Measurements from ENCODE around the gene RWDD1. TPM values are rescaled to one million over a fixed set of nuclear protein-coding genes. Genes with fewer than 3 reads are reported as not detected.
A peak's percentile ranks its signal among the peaks of the same experiment; 100 is the strongest.
"Not testable (repeated sequence)": the region's sequence is repeated elsewhere in the genome, so short reads cannot be mapped to it uniquely, and the experiment has no call there.

Gene RWDD1
- total RNA-seq, 1 experiment from 2014 or later = 9.1 TPM

DNA sequence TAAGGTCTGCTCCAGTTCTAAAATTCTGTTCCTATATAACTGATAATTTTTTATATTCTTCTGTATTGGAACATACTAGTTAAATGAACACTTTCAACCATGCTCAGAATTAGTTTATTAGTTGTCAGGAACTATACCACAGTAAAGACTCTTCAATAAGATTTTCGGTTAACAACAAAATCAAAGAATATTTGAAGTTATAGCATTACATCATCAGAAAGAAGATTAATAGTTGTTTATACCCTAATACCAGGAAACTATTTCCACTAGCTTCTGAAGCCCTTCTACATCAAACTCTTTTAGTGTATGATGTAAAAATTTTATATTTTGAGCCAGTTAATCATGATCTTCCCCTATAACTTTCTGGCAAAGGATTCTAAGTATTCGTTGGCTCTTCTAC is 11.2 kb upstream of the RWDD1 start:
- no peak for DNase-seq (ENCODE audit: low spot score)

DNA sequence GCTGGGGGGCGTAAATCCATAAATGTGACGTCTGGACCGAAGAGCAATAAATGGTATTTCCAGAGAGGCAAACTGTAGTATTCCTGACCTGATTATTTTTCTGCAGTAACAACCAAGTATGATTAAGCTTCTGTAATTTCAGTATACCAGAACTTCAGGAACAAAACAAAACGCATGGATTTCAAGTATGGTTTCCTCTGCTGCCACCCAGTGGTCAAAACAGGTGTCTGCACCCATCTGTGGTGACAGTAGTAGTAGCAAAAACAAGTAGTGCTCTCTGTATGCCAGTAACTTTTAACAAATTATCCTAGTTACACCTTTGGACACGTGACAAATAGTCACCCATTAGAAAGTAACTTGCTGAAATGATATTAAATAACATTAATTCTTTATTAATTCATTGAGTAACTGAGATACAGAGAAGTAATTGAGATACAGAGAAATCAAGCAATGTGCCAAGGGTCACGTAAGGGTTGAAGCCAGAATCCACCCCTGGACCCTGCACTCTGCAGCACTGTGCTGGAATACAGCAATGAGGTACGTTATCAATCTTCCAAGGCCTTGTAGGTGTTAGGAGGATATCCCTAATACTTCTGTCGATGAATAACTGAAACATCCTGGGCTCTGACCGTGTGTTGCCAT is 9.8 kb upstream of the RWDD1 start:
- DNase-seq (ENCODE audit: low spot score) = peak; percentile 81

DNA sequence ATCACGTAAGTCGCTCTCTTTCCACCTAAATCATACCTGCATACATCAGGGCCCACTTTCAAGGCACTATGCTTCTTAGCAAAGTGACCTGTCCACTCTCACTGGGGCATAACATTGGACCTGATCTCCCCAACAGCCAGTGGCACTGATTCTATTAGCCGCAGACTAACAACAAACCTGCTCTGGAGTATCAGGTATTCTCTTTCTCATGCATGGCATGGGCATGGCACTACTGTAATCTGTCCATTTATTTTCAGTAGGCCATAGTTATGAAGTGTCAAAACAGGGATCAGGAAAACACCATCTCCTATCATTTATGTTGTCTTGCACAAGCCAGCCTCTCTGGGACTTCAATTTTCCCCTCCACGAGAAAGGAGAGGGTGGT is 9.3 kb upstream of the RWDD1 start:
- no peak for DNase-seq (ENCODE audit: low spot score)

DNA sequence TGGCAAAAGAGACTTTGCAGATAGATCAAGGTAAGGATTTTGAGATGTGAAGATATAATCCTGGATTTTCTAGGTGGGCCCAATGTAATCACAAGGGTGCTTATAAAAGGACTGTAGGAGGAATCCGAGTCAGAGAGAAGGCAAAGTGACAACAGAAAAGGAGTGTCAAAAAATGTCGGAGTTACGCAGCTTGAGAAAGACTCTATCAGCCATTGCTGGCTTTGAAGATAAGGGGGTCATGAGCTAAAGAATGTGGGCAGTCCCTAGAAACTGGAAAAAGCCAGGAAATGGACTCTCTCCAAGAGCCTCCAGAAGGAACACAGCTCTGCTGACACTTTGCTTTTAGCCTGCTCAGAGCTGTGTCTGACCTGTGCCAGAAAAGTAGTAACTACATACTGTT is 8.7 kb upstream of the RWDD1 start:
- DNase-seq (ENCODE audit: low spot score) = no peak

DNA sequence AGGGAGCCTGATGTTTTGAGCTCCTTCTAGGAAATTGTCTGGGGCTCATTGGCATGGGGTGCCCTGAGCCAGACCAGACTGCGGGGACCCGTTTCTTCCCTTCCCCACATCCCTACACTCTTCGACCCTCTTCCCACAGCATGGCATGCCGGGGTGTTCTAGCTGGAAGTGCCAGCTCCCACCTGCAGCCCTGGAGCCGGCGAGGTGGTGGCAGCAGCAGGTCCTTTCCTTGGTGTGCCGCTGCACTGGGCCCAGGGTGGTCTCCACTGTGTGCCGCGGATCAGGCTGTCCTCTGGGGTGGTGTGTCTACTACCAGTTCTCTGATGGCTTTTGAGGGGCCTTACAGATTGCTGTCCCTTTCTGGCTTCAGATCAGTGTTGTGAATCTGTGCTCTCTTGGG is 7.5 kb upstream of the RWDD1 start:
- DNase-seq (ENCODE audit: low spot score) = no peak

DNA sequence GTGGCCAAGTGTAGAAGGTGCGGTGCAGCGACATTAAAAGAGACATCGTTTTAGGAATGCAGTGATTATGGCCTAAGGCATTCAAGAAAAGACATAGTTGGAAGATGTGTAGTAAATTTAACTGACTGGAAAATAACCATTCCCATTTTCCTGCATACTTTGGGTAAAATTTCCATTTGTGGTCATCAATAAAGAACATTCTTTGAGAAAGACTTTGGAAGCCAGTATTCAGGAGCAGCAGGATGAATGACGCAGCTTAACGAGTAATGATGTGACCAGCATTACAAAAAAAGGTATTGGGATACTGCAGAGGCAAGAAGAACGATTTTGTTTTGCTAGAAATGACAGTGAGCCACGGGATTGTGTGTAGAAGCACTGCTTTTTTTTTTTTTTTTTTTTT is 7.0 kb upstream of the RWDD1 start:
- no peak for DNase-seq (ENCODE audit: low spot score)

DNA sequence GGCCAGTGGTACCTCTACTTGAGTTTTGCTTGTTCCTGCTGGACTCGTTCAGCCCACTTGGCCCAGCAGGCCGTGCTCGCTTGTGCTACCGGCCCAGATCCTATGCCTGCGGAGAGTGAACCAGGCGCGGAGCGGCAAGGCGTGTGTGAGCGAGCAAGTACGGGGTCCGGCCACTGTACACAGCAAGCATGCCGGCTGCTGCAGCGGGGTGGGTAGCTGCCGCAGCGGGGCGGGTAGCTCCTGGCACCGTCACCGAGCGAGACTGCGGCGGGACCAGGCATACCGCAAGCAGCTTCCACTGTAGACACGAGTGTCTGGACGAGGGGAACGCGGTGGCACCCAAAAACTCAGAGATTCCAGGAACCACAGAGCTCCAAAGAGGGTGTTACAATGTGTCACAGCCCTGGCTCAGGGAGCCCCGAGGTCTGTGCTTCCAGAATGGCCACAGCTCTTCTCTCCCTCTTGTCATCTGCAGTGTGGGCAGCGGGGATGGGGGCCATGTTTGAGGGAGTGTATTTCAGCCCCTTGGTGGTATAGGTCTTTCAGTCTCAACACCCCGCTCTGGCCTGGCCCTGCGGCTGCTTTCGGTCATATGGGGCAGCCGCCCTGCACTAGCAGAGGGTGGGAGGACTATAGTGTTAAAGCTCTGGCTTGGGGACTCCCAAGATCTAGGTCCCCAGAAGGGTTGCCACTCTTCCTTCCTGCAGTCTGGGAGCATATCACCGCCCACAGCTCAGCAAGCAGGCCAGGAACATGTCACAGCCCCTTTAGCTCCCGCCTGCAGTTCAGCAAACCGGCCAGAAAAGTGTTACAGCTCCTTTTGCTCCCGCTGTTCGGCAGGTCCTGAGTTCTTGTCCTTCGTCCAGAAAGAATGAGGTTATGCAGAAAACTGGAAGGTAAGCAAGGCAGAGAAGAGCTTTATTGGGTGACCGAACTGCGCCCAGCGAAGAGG is 6.1 kb upstream of the RWDD1 start:
- no peak for DNase-seq (ENCODE audit: low spot score)

DNA sequence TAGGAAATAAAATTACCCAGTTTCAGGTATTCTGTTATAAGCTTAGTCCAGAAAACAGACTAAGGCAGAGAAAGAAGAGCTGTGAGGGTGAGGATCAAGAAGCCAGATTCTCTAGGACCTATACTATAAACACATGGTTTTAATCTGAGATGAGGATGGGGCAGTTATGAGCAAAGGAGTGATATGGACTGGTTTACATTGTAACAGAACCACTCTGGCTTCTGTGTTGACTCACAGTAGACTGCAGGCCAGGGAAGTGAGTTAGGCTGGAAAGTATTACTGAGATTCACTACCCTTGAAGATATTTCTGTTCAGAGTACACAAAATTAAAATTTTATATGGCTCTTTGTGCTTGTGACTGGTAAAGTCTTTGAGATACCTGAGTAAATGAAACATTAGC is 3.2 kb upstream of the RWDD1 start:
- no peak for DNase-seq (ENCODE audit: low spot score)

DNA sequence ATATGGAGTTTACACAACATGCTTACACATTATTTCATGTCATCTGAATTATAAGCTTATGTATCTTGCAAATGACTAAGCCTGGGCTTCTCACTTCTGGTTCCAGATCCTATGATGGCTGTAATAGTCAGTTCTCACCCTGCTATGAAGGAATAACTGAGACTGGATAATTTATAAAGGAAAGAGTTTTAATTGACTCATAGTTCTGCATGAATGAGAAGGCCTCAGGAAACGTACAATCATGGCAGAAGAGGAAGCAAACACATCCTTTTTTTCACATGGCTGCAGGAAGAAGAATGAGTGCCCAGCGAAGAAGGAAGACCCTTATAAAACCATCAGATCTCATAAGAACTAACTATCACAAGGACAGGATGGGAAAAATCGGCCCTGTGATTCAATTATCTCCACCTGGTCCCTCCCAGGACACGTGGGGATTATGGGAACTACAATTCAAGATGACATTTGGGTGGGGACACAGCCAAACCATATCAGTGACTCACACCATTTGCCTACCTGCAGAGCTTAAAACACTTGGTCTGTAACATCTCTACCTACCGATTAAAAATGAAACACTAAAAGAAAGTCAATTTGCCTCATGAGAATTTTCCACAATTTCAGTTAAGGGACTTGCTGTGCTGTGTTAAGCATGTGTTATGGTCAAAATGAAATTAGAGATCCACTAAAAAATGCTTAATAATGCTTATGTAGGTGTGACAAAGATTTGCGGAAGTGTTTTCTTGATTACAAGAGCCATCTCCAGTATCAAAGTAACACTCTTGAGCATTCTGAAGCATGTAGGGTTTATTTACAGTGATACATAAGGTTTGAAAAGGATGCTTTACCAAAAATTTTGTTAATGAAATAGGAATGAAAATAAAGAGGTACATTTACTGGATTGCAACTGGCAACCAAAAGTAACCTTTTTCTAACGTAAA is 2.2 kb upstream of the RWDD1 start:
- no peak for DNase-seq (ENCODE audit: low spot score)

DNA sequence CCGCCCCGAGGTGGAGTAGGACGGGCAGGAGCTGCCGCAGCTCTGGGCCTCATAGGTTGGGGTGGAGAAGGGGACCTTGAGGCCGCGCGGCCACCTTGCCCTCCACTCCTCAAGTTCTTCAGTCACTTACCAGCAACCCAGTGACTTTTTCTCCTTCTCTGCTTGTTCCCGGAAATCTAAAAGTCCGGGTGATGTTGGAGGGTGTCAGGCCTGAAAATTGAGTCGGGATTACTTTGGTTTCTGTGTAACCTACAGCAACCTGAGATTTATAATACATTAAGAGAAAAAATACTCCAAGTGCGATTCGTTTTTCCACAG is 338 bp downstream of the RWDD1 start:
- DNase-seq (ENCODE audit: low spot score) = no peak

DNA sequence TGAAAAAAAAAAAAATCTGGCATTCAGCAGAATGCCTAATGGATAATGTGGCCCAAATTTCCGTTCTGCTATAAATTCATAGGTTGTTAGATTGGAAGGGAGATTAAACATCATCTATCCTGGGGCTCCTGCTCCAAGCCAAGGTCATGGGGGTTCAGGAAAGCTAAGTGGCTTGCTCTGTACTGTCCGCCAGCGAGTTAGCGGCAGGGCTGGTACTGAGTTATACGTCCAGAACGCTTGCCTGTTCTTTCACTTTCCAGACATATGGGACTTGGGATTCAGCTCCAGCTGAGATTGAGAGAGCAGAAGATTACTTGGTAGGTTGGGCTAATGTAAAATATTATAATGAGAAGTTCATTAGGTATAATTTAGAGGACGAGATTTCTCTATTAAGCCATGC is 858 bp downstream of the RWDD1 start:
- DNase-seq (ENCODE audit: low spot score) = peak; percentile 47

DNA sequence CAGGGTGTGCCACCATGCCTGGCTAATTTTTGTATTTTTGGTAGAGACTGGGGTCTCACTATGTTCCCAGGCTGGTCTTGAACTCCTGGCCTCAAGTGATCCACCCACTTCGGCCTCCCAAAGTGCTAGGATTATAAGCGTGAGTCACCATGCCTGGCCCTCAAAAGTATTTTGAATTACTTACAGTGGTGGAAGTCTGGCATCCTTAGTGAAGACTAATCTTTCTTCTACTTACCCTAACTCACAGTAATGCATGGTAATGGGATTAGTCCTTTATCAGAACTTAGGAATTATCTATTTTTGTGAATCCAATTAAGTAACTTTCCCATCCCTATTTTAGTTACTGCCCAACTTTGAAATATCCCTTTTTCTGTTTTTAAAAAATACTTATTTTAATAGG is 3.9 kb downstream of the RWDD1 start:
- DNase-seq (ENCODE audit: low spot score) = no peak

DNA sequence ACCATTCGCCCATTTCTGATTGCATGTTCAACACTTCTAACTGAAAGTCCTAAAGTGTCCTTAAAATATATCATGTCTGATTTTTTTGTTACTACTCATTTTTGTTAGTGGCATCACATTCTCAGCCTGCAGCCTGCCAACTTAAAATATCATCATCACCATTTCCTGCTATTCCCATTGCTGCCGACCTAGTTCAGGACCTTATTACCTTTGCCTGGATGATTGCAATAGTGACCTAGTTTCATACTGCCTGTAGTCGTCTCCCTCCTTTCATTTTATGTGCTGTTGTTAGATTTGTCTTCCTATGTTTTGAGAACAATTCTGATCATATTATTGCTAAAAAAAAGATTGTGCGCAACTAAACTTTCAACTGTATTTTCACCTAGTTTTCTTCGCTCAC is 6.2 kb downstream of the RWDD1 start:
- DNase-seq (ENCODE audit: low spot score) = no peak

DNA sequence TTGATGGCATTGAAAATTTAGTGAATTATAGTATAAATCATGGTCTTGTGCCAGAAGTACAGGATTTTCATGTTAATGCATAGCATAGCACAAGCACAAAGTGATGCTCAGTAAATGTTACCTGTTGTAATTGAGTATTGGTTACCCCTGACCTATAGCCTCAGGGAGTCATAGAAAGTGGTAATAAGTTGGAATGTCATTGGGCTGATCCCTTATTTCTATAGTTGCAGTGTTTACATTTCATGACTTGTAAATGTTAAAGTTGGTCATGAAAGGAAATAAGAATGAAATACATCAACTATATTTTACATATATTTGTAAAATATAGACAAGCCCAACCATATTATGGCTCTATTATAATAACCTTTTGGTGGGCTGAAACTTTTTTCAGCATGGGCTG is 7.0 kb downstream of the RWDD1 start:
- DNase-seq (ENCODE audit: low spot score) = no peak

DNA sequence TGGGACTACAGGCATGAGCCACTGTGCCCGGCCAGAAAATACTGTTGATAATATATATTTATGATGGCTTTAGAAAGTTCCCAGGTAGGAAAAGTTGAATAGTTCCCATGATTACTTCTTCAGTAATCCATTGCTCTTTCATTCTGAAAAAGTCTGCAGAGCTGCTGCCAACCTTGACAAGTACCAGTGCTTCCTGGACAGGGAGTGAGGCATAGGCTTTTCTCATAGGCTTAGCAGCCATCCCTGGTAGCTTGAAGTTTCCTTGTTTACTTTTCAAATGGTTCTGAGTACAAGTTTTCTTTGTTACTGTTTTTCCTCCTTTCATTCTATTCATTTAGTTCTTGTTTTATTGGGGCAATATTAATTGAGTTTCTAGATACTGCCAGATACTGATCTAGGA is 7.8 kb downstream of the RWDD1 start:
- DNase-seq (ENCODE audit: low spot score) = no peak

DNA sequence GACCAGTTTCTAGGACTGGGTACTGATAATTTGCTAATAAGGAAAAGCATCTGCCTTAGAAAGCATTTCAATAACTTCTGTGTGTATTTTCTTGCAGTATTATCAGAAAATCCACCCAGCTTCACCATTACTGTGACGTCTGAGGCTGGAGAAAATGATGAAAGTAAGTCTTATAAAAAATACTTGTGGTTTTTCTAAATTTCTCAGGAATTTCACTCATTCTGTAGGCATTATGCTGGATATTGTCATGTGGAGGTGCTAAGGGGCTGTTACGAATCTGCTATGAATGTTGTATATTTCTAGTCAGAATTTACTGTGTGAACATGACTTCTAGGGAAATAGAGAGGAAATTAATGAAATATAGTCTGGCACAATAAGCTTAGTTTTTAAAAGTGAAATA is 8.9 kb downstream of the RWDD1 start:
- DNase-seq (ENCODE audit: low spot score) = no peak

DNA sequence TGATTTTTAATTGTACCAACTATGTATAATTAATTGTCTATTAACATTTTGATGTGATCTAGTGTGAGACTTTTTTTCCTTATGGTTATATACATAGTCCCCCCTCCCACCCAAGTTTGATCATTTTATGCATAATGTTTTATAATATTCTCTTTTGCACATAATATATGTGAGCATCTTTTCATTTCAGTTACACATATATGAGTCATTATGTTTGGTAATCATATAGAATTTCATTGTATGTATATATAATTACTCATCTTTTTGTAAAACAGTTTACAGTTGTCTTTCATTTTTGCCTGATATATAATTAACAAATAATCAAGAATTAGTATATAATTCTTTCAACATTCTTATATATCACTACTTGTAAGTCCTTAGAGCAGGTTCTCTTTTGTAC is 15.0 kb downstream of the RWDD1 start:
- DNase-seq (ENCODE audit: low spot score) = no peak

DNA sequence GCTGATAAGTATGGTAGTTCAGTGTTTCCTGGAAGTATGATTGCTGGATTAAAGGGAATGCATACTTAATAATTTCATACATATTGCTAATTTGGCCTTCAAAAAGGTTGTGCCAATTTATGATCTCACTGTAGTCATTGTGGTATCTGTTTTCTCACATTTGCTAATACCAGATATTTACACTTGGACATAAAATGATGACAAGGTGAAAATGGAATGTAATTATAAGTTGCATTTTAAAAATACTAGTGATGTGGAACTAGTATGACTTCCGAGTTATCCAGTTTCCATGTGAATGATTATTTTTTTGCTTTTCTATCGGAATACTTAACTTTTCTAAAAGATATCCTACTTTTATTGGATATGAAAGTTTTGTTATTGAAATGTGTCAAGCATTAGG is 15.4 kb downstream of the RWDD1 start:
- DNase-seq (ENCODE audit: low spot score) = no peak

DNA sequence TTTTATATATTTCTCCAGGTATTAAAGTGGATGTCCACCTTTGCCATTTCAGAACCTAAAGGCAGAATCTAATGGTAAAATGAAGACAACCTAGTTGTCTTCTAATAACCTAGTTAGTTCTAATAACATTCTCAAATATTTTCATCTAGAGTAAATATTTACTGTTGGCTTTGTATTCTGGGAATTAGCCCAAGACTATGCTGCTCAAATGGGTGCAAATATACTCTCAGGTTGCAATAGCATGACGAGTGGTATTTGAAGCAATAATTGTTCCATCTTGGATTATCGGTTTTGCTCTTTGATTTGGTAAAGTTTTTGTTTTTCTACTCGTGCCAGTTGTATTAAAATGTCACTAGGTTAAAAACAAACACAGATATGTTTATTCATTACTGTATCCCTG is 23.9 kb downstream of the RWDD1 start:
- no peak for DNase-seq (ENCODE audit: low spot score)

DNA sequence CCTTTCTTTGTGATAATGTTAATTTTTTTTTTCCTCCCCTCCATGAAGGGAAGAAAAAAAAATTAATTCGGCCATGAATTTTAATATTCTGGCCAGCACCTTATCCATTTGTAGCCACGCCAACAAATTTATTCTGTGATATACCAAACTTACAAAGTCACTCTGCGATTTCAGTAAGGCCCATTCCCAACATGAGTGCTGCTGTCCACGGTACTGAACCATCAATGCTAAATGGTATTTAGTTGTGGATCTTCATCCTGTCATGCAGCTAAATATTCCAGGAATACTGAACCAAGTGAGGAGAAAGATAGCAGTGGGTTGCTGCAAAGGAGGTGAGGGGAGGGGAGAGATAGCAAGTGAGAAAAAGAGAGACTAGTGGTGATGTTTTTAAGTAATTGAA is 25.5 kb downstream of the RWDD1 start:
- peak; percentile 32 for DNase-seq (ENCODE audit: low spot score)

DNA sequence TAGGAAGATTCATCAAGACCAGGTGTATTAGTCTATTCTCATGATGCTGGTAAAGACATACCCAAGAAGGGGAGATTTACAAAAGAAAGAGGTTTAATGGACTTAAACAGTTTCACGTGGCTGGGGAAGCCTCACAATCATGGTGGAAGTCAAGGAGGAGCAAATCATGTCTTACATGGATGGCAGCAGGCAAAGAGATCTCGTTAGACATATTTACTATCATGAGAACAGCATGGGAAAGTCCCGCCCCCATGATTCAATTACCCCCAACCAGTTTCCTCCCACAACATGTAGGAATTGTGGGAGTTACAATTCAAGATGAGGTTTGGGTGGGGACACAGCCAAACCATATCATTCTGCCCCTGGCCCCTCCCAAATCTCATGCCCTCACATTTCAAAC is 32.6 kb downstream of the RWDD1 start:
- not testable (repeated sequence) for DNase-seq (ENCODE audit: low spot score)

DNA sequence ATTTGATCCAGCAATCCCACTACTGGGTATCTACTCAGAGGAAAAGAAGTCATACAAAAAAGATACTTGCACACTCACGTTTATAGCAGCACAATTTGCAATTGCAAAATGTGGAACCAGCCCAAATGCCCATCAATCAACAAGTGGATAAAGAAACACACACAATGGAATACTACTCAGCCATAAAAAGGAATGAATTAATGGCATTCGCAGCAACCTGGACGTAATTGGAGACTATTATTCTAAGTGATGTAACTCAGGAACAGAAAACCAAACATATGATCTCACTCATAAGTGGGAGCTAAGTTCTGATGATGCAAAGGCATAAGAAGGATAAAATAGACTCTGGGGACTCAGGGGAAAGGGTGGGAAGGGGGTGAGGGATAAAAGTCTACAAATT is 33.6 kb downstream of the RWDD1 start:
- DNase-seq (ENCODE audit: low spot score) = not testable (repeated sequence)

Data from HT-29 (cell line).